ENCODE measurements around the gene CAMSAP1. TPM values are rescaled to one million over a fixed set of nuclear protein-coding genes. Genes with fewer than 3 reads are reported as not detected.

The CAMSAP1 gene
- total RNA-seq, 5 donors from 2014 or later (not counting 1 experiment from before 2014, with no cell fraction given): 25.6 to 38.7 (median 35.6) TPM

- 95% methylated on average over 5 of the region's 9 CpGs for WGBS (ENCODE audit: insufficient coverage)
- peaks cover 9 to 21% (median 10%) of the 10 kb centered on the region in 3 donors for H3K4me1 Mint-ChIP-seq
- H3K4me3 Mint-ChIP-seq: no peak overlapping the region
- Histone ChIP-seq H3K4me1 (ENCODE audit: control insufficient read depth in 1 of 2, extremely low read depth in 1 of 2, insufficient read depth in 2 of 2, low read length in 2 of 2) (peaks cover 0 to 14% of the 10 kb centered on the region in 2 experiments), H3K4me3 (ENCODE audit: control insufficient read depth in 1 of 2, extremely low read depth in 1 of 2, low read length in 1 of 2) (no peak overlapping the region), H3K27ac (ENCODE audit: low read length) (no peak overlapping the region), H3K36me3 (ENCODE audit: control insufficient read depth in 2 of 2, extremely low read depth in 1 of 2, insufficient read depth in 1 of 2, low read length in 1 of 2) (peaks cover 0 to 12% of the 10 kb centered on the region in 2 donors), H3K27me3 (replicated peaks in 1 of 2; ENCODE audit: control insufficient read depth in 2 of 2, extremely low read depth in 1 of 2, insufficient read depth in 2 of 2, low read length in 1 of 2) (no peaks in the 10 kb centered on the region), H3K9me3 (no peaks in the 10 kb centered on the region)
- CTCF ChIA-PET: no interaction called here
- peak overlapping the region in 1 of 2 donors; percentile 2 for H3K27ac Mint-ChIP-seq
- H3K36me3 Mint-ChIP-seq: peaks cover 29% of the 10 kb centered on the region
- H3K9me3 Mint-ChIP-seq: peaks cover 7 to 11% (median 10%) of the 10 kb centered on the region in 3 donors
- ATAC-seq (replicated peaks in 1 of 4): no peak
- no peaks in the 10 kb centered on the region for H3K27me3 Mint-ChIP-seq
- DNase-seq: no peak
- POLR2A ChIA-PET: no interaction called here
Measured at GRCh38 chr9:135840107-135840506, 67.2 kb downstream of the CAMSAP1 start.

- Histone ChIP-seq H3K27me3 (replicated peaks in 1 of 2; ENCODE audit: control insufficient read depth in 2 of 2, extremely low read depth in 1 of 2, insufficient read depth in 2 of 2, low read length in 1 of 2) (no peaks in the 10 kb centered on the region), H3K27ac (ENCODE audit: low read length) (no peak overlapping the region), H3K4me3 (ENCODE audit: control insufficient read depth in 1 of 2, extremely low read depth in 1 of 2, low read length in 1 of 2) (no peak overlapping the region), H3K9me3 (no peaks in the 10 kb centered on the region), H3K4me1 (ENCODE audit: control insufficient read depth in 1 of 2, extremely low read depth in 1 of 2, insufficient read depth in 2 of 2, low read length in 2 of 2) (peaks cover 0 to 14% of the 10 kb centered on the region in 2 experiments), H3K36me3 (ENCODE audit: control insufficient read depth in 2 of 2, extremely low read depth in 1 of 2, insufficient read depth in 1 of 2, low read length in 1 of 2) (peaks cover 0 to 17% of the 10 kb centered on the region in 2 donors)
- ATAC-seq (replicated peaks in 1 of 4): no peak
- DNase-seq: no peak
- ChIA-PET POLR2A (no interaction called here), CTCF (no interaction called here)
- no peak overlapping the region for H3K4me3 Mint-ChIP-seq
- peaks cover 7% of the 10 kb centered on the region in 3 donors for H3K9me3 Mint-ChIP-seq
- WGBS (ENCODE audit: insufficient coverage): 97% methylated on average over 7 of the region's 11 CpGs
- peaks cover 28% of the 10 kb centered on the region for H3K36me3 Mint-ChIP-seq
- no peaks in the 10 kb centered on the region for H3K27me3 Mint-ChIP-seq
- peaks cover 9 to 15% (median 10%) of the 10 kb centered on the region in 3 donors for H3K4me1 Mint-ChIP-seq
- H3K27ac Mint-ChIP-seq: no peak overlapping the region
Measured at GRCh38 chr9:135839516-135839915, 67.8 kb downstream of the CAMSAP1 start.

GRCh38 chr9:135835131-135835530, 72.2 kb downstream of the CAMSAP1 start:
- POLR2A ChIA-PET: no interaction called here
- Histone ChIP-seq H3K4me1 (ENCODE audit: control insufficient read depth in 1 of 2, extremely low read depth in 1 of 2, insufficient read depth in 2 of 2, low read length in 2 of 2) (peaks cover 0 to under 1% of the 10 kb centered on the region in 2 experiments), H3K27me3 (replicated peaks in 1 of 2; ENCODE audit: control insufficient read depth in 2 of 2, extremely low read depth in 1 of 2, insufficient read depth in 2 of 2, low read length in 1 of 2) (no peaks in the 10 kb centered on the region), H3K36me3 (ENCODE audit: control insufficient read depth in 2 of 2, extremely low read depth in 1 of 2, insufficient read depth in 1 of 2, low read length in 1 of 2) (peaks cover 0 to 10% of the 10 kb centered on the region in 2 donors), H3K4me3 (ENCODE audit: control insufficient read depth in 1 of 2, extremely low read depth in 1 of 2, low read length in 1 of 2) (no peak overlapping the region), H3K9me3 (peaks cover 1% of the 10 kb centered on the region), H3K27ac (ENCODE audit: low read length) (no peak overlapping the region)
- Mint-ChIP-seq H3K9me3 (peaks cover 0 to 4% (median under 1%) of the 10 kb centered on the region in 3 donors), H3K4me1 (peaks cover 9 to 14% (median 10%) of the 10 kb centered on the region in 3 donors), H3K4me3 (no peak overlapping the region), H3K27me3 (no peaks in the 10 kb centered on the region), H3K36me3 (peaks cover 23% of the 10 kb centered on the region), H3K27ac (no peak overlapping the region)
- WGBS (ENCODE audit: insufficient coverage): 92% methylated on average over 9 of the region's 10 CpGs
- ATAC-seq (replicated peaks in 1 of 4) (no peak), DNase-seq (no peak)
- CTCF ChIA-PET: no interaction called here

DNA sequence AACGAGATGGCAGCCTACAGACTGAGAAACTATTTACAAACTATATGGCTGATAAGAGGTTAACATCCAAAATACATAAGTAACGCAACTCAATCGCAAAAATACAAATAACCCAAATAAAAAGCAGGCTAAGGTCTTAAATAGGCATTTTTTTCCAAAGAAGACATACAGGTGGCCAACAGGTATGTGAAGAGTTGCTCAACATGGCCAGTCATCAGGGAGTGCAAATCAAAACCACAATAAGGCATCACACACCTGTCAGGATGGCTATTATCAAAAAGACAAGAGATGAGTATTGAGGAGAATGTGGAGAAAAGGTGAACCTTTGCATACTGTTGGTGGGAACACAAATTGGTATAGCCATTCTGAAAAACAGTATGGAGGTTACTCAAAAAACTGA, 73.5 kb downstream of the CAMSAP1 start:
- Mint-ChIP-seq H3K27me3 (no peaks in the 10 kb centered on the region), H3K36me3 (peaks cover 29% of the 10 kb centered on the region), H3K27ac (no peak overlapping the region), H3K4me3 (no peak overlapping the region), H3K4me1 (peaks cover 9 to 14% (median 10%) of the 10 kb centered on the region in 3 donors), H3K9me3 (peaks cover under 1 to 8% (median 5%) of the 10 kb centered on the region in 3 donors)
- ChIA-PET POLR2A (no interaction called here), CTCF (no interaction called here)
- Histone ChIP-seq H3K4me1 (ENCODE audit: control insufficient read depth in 1 of 2, extremely low read depth in 1 of 2, insufficient read depth in 2 of 2, low read length in 2 of 2) (no peaks in the 10 kb centered on the region), H3K27ac (ENCODE audit: low read length) (no peak overlapping the region), H3K27me3 (replicated peaks in 1 of 2; ENCODE audit: control insufficient read depth in 2 of 2, extremely low read depth in 1 of 2, insufficient read depth in 2 of 2, low read length in 1 of 2) (no peaks in the 10 kb centered on the region), H3K4me3 (ENCODE audit: control insufficient read depth in 1 of 2, extremely low read depth in 1 of 2, low read length in 1 of 2) (no peak overlapping the region), H3K36me3 (ENCODE audit: control insufficient read depth in 2 of 2, extremely low read depth in 1 of 2, insufficient read depth in 1 of 2, low read length in 1 of 2) (peaks cover 0 to 9% of the 10 kb centered on the region in 2 donors), H3K9me3 (peaks cover 4% of the 10 kb centered on the region)
- WGBS (ENCODE audit: insufficient coverage): 100% methylated on average over 1 of the region's 3 CpGs
- ATAC-seq (replicated peaks in 1 of 4) (no peak), DNase-seq (no peak)

DNA sequence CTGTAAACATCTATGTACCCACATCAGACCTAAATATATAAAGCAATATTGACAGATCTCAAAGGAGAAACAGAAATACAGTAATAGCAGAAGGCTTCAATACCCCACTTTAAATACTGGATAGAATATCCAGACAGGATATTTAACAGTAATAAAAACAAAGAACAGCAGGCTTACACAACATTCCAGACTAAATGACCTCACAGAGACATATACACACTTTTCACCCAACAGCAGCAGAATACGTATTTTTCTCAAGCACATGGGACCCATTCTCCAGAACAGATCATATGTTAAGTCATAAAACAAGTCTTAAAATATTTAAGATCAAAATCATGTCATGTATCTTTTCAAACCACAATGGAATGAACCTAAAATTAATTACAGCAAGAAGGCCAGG, 76.8 kb downstream of the CAMSAP1 start:
- no peaks in the 10 kb centered on the region for H3K27me3 Mint-ChIP-seq
- peaks cover 52% of the 10 kb centered on the region for H3K36me3 Mint-ChIP-seq
- Histone ChIP-seq H3K9me3 (peaks cover 4% of the 10 kb centered on the region), H3K36me3 (ENCODE audit: control insufficient read depth in 2 of 2, extremely low read depth in 1 of 2, insufficient read depth in 1 of 2, low read length in 1 of 2) (peaks cover 0 to 29% of the 10 kb centered on the region in 2 donors), H3K27me3 (replicated peaks in 1 of 2; ENCODE audit: control insufficient read depth in 2 of 2, extremely low read depth in 1 of 2, insufficient read depth in 2 of 2, low read length in 1 of 2) (no peaks in the 10 kb centered on the region), H3K27ac (ENCODE audit: low read length) (no peak overlapping the region), H3K4me1 (ENCODE audit: control insufficient read depth in 1 of 2, extremely low read depth in 1 of 2, insufficient read depth in 2 of 2, low read length in 2 of 2) (no peaks in the 10 kb centered on the region), H3K4me3 (ENCODE audit: control insufficient read depth in 1 of 2, extremely low read depth in 1 of 2, low read length in 1 of 2) (no peak overlapping the region)
- CTCF ChIA-PET: no interaction called here
- peaks cover 9 to 16% (median 10%) of the 10 kb centered on the region in 3 donors for H3K4me1 Mint-ChIP-seq
- no peak for DNase-seq
- peaks cover 5 to 13% (median 9%) of the 10 kb centered on the region in 3 donors for H3K9me3 Mint-ChIP-seq
- H3K4me3 Mint-ChIP-seq: no peak overlapping the region
- H3K27ac Mint-ChIP-seq: no peak overlapping the region
- no peak for ATAC-seq (replicated peaks in 1 of 4)
- no CpG with 5 or more reads among the region's 1 CpG for WGBS (ENCODE audit: insufficient coverage)
- POLR2A ChIA-PET: no interaction called here

DNA sequence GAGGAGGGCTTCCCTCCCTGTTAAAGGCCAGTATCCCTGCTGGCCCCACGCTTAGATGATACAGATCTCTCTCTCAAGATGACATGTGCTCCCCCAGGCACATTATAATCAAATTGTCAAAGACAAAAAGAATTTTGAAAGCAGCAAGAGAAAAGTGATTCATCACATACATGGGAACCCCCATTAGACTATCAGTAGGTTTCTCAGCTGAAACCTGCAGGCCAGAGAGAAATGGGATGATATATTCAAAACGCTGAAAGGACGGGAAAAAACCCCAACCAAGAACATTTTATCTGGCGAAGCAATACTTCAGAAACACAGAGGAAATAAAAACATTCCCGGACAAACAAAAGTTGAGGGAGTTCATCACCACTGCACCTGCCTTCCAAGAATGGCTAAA, 78.7 kb downstream of the CAMSAP1 start:
- DNase-seq (no peak), ATAC-seq (replicated peaks in 1 of 4) (no peak)
- Mint-ChIP-seq H3K4me1 (peaks cover 9 to 15% (median 9%) of the 10 kb centered on the region in 3 donors), H3K36me3 (peaks cover 53% of the 10 kb centered on the region), H3K4me3 (no peak overlapping the region), H3K27me3 (no peaks in the 10 kb centered on the region), H3K27ac (no peak overlapping the region), H3K9me3 (peaks cover 5 to 13% (median 9%) of the 10 kb centered on the region in 3 donors)
- H3K4me1 ChIP-seq (ENCODE audit: control insufficient read depth in 1 of 2, extremely low read depth in 1 of 2, insufficient read depth in 2 of 2, low read length in 2 of 2): no peaks in the 10 kb centered on the region
- no peak overlapping the region for H3K4me3 ChIP-seq (ENCODE audit: control insufficient read depth in 1 of 2, extremely low read depth in 1 of 2, low read length in 1 of 2)
- ChIA-PET POLR2A (no interaction called here), CTCF (no interaction called here)
- no peaks in the 10 kb centered on the region for H3K27me3 ChIP-seq (replicated peaks in 1 of 2; ENCODE audit: control insufficient read depth in 2 of 2, extremely low read depth in 1 of 2, insufficient read depth in 2 of 2, low read length in 1 of 2)
- no peak overlapping the region for H3K27ac ChIP-seq (ENCODE audit: low read length)
- peaks cover 4% of the 10 kb centered on the region for H3K9me3 ChIP-seq
- peaks cover 0 to 34% of the 10 kb centered on the region in 2 donors for H3K36me3 ChIP-seq (ENCODE audit: control insufficient read depth in 2 of 2, extremely low read depth in 1 of 2, insufficient read depth in 1 of 2, low read length in 1 of 2)
- WGBS (ENCODE audit: insufficient coverage): no CpG with 5 or more reads among the region's 5 CpGs
